AG04449 (cell line): Measurements from ENCODE around the gene CPEB4.

ENCODE experiments used
- CTCF ChIA-PET: fragments of 350-600 bp; formaldehyde crosslinking; extraction: SDS; loops from one replicate; lab custom pipeline; 2021; ENCODE audit warnings: antibody characterized with exemption; lab: Yijun Ruan, JAX
- POLR2A ChIA-PET: fragments of 400-600, 350-600 bp; formaldehyde crosslinking; extraction: SDS; loops from one replicate; lab custom pipeline; 2020; ENCODE audit warnings: antibody characterized with exemption, inconsistent platforms; lab: Yijun Ruan, JAX
- DNase-seq: peaks from one replicate; pipeline ENCODE4 v3.0.0-alpha.2; 2010; ENCODE audit warnings: low read depth, low spot score
- H3K4me3 ChIP-seq: 2 replicates; pipeline ENCODE4 v1.5.1; 2011; ENCODE audit warnings: low read depth, mild to moderate bottlenecking, control low read depth, low read length
- TF ChIP-seq, protein P1 (sequence below): IDR thresholded peaks from one replicate; pipeline ENCODE4 v1.5.1; 2011; ENCODE audit warnings: mild to moderate bottlenecking, moderate library complexity, low read length, control low read depth, inconsistent platforms; ENCODE audit not compliant: insufficient read depth; ENCODE audit errors: missing control alignments

CPEB4 gene

DNA sequence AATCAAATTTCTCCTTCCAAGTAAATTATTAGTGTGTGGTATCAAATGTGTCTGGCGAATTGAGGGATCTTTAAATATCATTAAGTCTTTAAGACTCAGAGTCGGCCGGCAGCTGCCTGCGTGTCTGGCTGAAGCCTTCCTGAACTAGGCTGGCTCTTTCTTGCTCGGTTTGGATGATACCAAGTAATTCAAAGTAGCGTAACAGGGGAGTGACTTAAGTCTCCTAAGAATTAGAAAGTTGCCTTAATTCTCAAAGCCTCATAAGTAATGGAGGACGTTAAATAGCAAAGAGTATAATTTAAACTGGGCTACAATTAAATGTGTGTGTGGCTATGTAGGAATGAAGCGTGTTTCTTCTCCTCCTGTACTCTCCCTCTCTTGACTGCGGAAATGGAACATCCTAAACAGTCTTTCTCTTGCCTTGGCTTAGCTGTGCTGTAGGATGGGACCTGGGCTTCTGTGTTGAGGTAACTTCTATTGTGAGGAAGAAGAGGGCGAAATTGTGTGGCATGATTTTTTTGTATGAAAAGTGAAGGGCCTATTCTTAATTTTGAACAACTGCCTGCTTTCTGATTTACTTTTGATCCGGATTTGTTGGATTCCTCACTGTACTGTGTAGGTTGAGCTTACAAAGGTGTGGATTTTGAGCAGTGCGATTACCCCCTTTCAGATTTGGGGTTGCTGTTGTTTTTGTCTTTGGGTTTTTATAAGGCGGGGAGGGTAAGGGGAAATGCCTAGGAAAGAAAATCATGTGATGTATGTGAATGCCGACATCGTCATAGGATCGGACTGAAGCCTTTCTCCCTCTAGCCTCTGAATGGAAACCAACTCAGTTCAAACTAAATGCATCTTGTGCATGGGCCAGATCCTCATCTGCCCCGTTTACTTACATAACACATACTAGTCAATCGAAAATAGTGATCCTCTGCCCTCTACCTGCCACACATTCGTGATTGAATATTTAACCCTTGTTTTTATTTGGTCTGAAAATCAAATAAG lies 29.9 kb downstream of the CPEB4 start:
- TF ChIP-seq, protein P1, sequence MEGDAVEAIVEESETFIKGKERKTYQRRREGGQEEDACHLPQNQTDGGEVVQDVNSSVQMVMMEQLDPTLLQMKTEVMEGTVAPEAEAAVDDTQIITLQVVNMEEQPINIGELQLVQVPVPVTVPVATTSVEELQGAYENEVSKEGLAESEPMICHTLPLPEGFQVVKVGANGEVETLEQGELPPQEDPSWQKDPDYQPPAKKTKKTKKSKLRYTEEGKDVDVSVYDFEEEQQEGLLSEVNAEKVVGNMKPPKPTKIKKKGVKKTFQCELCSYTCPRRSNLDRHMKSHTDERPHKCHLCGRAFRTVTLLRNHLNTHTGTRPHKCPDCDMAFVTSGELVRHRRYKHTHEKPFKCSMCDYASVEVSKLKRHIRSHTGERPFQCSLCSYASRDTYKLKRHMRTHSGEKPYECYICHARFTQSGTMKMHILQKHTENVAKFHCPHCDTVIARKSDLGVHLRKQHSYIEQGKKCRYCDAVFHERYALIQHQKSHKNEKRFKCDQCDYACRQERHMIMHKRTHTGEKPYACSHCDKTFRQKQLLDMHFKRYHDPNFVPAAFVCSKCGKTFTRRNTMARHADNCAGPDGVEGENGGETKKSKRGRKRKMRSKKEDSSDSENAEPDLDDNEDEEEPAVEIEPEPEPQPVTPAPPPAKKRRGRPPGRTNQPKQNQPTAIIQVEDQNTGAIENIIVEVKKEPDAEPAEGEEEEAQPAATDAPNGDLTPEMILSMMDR: no peak
- POLR2A ChIA-PET: interaction anchor here (0.6 to 0.7 kb wide), 2 partner anchors 27 to 45 kb away, joined by 3 read pairs; no protein-coding TSS in a partner anchor
- peak overlapping the region; percentile 63 for H3K4me3 ChIP-seq
- peak; percentile 74 for DNase-seq
- CTCF ChIA-PET: interaction anchor here (0.8 to 2.1 kb wide), 5 partner anchors 8 to 302 kb away, joined by 3 to 11 read pairs (median 5); partner anchors contain the start of gene BOD1

DNA sequence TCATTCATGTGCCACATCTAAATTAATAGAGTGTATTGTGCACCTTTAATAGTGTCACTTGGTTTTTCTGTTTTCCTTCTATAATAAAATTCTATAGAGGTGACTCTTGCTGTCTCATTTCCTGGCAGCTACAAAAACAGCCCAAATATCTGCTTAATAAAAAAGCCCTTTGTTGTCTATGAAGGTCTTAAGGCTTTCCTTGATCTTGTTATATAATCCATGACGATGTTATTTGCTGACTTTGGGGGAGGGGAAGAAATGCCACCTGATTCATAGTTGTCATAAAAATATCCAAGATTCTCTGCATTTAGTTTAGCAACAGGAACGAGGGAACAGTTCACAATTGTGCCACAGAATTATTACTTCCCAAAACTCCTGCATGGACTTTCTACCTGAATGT lies 31.3 kb downstream of the CPEB4 start:
- no peak overlapping the region for H3K4me3 ChIP-seq
- TF ChIP-seq, protein P1: no peak
- no peak for DNase-seq
- ChIA-PET POLR2A (no interaction called here), CTCF (interaction anchor here (1.3 kb wide), 1 partner anchor 54 kb away, joined by 5 read pairs; no protein-coding TSS in a partner anchor)

DNA sequence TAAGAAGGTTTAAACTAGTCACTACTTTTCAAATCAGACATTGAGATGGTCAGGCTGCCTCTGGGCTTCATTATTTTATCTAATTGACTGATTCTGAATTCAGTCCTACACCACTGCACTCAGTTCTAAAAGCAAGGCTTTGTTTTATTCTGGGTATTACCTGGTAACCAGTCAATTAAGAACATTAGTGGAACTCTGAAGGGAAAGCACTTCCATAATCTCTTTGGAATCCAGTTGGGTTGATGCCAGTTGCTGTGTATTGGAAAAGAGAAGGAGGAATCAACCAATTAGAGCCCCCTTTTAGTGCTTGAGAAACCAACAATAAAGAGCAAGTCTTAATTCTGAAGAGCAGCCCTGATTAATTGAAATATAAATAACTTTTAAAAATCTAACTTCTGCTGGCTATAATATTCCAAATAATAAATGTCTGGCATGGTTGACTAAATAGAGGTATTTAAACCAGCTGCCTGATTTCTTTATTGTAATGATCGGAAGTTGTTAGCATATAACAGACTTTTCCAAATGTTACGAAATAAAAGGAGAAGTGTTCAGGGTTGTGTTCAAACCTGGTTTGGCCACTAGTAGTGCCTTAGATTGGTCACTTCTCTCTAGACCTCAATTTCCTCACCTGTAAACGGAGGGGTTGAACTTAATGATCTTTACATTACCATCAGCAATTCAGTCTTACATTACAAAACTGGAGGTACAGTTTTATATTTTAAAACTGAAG lies 32.0 kb downstream of the CPEB4 start:
- POLR2A ChIA-PET: no interaction called here
- DNase-seq: no peak
- CTCF ChIA-PET: interaction anchor here (0.7 to 1.3 kb wide), 2 partner anchors 30 to 53 kb away, joined by 3 to 5 read pairs; no protein-coding TSS in a partner anchor
- TF ChIP-seq, protein P1: no peak
- H3K4me3 ChIP-seq: no peak overlapping the region

DNA sequence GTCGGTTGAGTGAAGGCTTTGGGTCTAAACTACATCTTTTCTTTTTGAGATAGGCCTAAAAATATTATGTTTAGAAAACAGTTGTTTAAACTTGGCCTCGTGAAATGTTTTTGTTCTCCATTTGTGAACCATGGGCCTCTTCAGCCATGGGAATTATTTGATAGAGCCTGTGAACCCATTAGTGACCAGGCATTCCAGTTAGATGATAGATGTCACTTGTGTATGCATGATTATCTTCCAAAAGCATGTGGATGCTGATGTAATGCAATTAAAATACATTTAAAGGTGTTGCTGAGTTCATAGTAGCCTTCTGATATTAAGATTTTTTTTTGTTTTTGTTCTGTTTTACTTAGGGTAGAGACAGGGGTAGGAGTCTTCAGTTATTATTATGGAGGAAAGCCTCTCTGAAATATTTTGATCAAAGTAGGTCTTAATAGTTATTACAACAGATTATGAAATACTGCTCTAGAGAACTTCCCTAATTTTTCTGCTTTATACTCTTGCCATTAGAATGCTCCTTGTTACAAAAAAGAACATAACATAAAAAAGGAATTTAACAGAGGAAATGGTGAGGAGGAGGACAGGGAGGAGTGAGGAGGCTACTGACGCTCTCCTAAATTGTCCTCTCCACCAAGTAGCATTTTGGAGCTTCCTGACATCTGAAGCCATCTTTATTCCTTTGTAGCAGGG lies 32.9 kb downstream of the CPEB4 start:
- H3K4me3 ChIP-seq: no peak overlapping the region
- TF ChIP-seq, protein P1: no peak
- no peak for DNase-seq
- ChIA-PET CTCF (no interaction called here), POLR2A (no interaction called here)

DNA sequence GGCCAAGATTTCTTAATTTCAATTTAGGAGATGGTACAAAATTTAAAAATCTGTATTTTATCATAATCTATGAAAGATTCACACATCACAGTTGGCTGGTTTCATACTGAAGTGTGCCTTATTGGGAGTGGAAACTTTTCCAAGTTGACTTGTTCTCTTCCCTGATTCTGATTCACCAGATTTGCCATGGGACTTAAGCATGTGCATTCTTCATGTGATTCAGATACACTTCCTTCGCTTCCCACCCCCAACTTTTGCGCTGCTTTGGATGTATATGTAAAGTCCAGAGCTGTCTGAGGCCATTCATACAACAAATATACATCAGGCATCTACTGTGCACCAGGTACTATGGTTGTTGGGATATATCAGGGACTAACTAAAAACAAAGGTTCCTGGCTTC lies 34.4 kb downstream of the CPEB4 start:
- POLR2A ChIA-PET: interaction anchor here (1.0 kb wide), 1 partner anchor 35 kb away, joined by 3 read pairs; the partner anchor contains the start of gene CPEB4
- CTCF ChIA-PET: interaction anchor here (1.2 to 4.9 kb wide), 3 partner anchors 14 to 301 kb away, joined by 3 to 59 read pairs (median 25); no protein-coding TSS in a partner anchor
- H3K4me3 ChIP-seq: no peak overlapping the region
- no peak for DNase-seq
- TF ChIP-seq, protein P1: no peak
